MCF 10A (cell line): ENCODE measurements around the gene SH3BP4. TPM values are rescaled to one million over a fixed set of nuclear protein-coding genes. Genes with fewer than 3 reads are reported as not detected.
A peak's percentile ranks its signal among the peaks of the same experiment; 100 is the strongest.

Experiments used
- BruUV-seq: library from RNA; stranded (reverse); fragments of 400-500 nt; replicated peaks from 2 replicates; lab custom pipeline; 2021; lab: Mats Ljungman, UMichigan
- CTCF ChIA-PET: fragments of 300-600 bp; sonication (Branson Sonifier 250); formaldehyde crosslinking; extraction: SDS; loops from one replicate; lab custom pipeline; 2021; ENCODE audit warnings: antibody characterized with exemption, inconsistent platforms; lab: Yijun Ruan, JAX
- POLR2A ChIA-PET: fragments of 300-600, 350-650 bp; sonication (Branson Sonifier 250); formaldehyde crosslinking; extraction: SDS; loops from one replicate; lab custom pipeline; 2020; ENCODE audit warnings: antibody characterized with exemption, inconsistent platforms; lab: Yijun Ruan, JAX
- DNase-seq: peaks from one replicate; pipeline ENCODE4 v3.0.0-alpha.2; 2018; ENCODE audit not compliant: unreplicated experiment
- H3K27ac Mint-ChIP-seq: one replicate; pipeline ENCODE4 v1.8.0; 2022; ENCODE audit warnings: mild to moderate bottlenecking, low read depth, mixed read lengths; ENCODE audit not compliant: unreplicated experiment
- H3K27me3 Mint-ChIP-seq: one replicate; pipeline ENCODE4 v1.8.0; 2022; ENCODE audit warnings: mixed read lengths; ENCODE audit not compliant: insufficient read depth, unreplicated experiment
- H3K36me3 Mint-ChIP-seq: one replicate; pipeline ENCODE4 v1.8.0; 2022; ENCODE audit warnings: mild to moderate bottlenecking, moderate library complexity, mixed read lengths; ENCODE audit not compliant: insufficient read depth, unreplicated experiment
- H3K4me1 Mint-ChIP-seq: one replicate; pipeline ENCODE4 v1.8.0; 2022; ENCODE audit warnings: mixed read lengths; ENCODE audit not compliant: insufficient read depth, unreplicated experiment
- H3K4me3 Mint-ChIP-seq: one replicate; pipeline ENCODE4 v1.8.0; 2022; ENCODE audit warnings: mild to moderate bottlenecking, moderate library complexity, mixed read lengths; ENCODE audit not compliant: unreplicated experiment
- H3K9me3 Mint-ChIP-seq: one replicate; pipeline ENCODE4 v1.8.0; 2022; ENCODE audit warnings: mixed read lengths; ENCODE audit not compliant: unreplicated experiment
- CTCF ChIP-seq: fragments of 200-600 bp; IDR thresholded peaks from one replicate; pipeline ENCODE4 v1.8.0; 2022; ENCODE audit warnings: antibody characterized with exemption, mild to moderate bottlenecking; ENCODE audit not compliant: unreplicated experiment
- intact Hi-C: fragments of 100-400 bp; cut with micrococcal nuclease; formaldehyde crosslinking; loops from 2 replicates; pipeline ENCODE4 v1.14.1; 2022
- total RNA-seq: library from RNA; stranded (reverse); gene quantifications from 2 replicates; pipeline ENCODE4 v1.2.3, GENCODE V29; 2022

The SH3BP4 gene
- total RNA-seq, 1 experiment from 2014 or later: 59.7 TPM

- BruUV-seq: no TSS peak
These were observed 101.8 kb downstream of the SH3BP4 start for GRCh38 chr2:235053651-235054050.

GRCh38 chr2:235054475-235054874 is 102.7 kb downstream of the SH3BP4 start:
- H3K4me1 Mint-ChIP-seq: peaks cover 18% of the 10 kb centered on the region
- intact Hi-C loops: loop anchor here (5.0 kb wide), 1 partner anchor 102 kb away; the partner anchor contains the start of gene SH3BP4
- peaks cover 12% of the 10 kb centered on the region for H3K36me3 Mint-ChIP-seq
- no peaks in the 10 kb centered on the region for H3K9me3 Mint-ChIP-seq
- no peaks in the 10 kb centered on the region for H3K27me3 Mint-ChIP-seq
- no peak overlapping the region for H3K4me3 Mint-ChIP-seq
- H3K27ac Mint-ChIP-seq: no peak overlapping the region
- no TSS peak for BruUV-seq
- POLR2A ChIA-PET: no interaction called here
- no peak for DNase-seq
- CTCF ChIA-PET: no interaction called here
- no peak for TF ChIP-seq CTCF

More at GRCh38 chr2:235053651-235054050, 101.8 kb downstream of the SH3BP4 start:
- no peak overlapping the region for H3K4me3 Mint-ChIP-seq
- ChIA-PET CTCF (interaction anchor here (0.5 to 1.9 kb wide), 2 partner anchors 8 to 506 kb away, joined by 3 to 4 read pairs; no protein-coding TSS in a partner anchor), POLR2A (no interaction called here)
- peaks cover 19% of the 10 kb centered on the region for H3K36me3 Mint-ChIP-seq
- TF ChIP-seq CTCF: no peak
- H3K27ac Mint-ChIP-seq: no peak overlapping the region
- no peaks in the 10 kb centered on the region for H3K27me3 Mint-ChIP-seq
- peaks cover 24% of the 10 kb centered on the region for H3K4me1 Mint-ChIP-seq
- no peaks in the 10 kb centered on the region for H3K9me3 Mint-ChIP-seq
- intact Hi-C loops: loop anchor here (5.0 kb wide), 1 partner anchor 101 kb away; the partner anchor contains the start of gene SH3BP4
- DNase-seq: no peak

- no peak for DNase-seq
- ChIA-PET POLR2A (no interaction called here), CTCF (interaction anchor here (0.6 kb wide), 1 partner anchor 510 kb away, joined by 3 read pairs; no protein-coding TSS in a partner anchor)
- intact Hi-C loops: loop anchor here (5.0 kb wide), 1 partner anchor 103 kb away; the partner anchor contains the start of gene SH3BP4
- no peak overlapping the region for H3K27ac Mint-ChIP-seq
- peaks cover 18% of the 10 kb centered on the region for H3K4me1 Mint-ChIP-seq
- no peak overlapping the region for H3K4me3 Mint-ChIP-seq
- H3K9me3 Mint-ChIP-seq: no peaks in the 10 kb centered on the region
- peaks cover 12% of the 10 kb centered on the region for H3K36me3 Mint-ChIP-seq
- TSS peak; percentile 25 for BruUV-seq
- no peak for TF ChIP-seq CTCF
- H3K27me3 Mint-ChIP-seq: no peaks in the 10 kb centered on the region
These were observed 103.1 kb downstream of the SH3BP4 start for GRCh38 chr2:235054919-235055318.

GRCh38 chr2:235055891-235056516 is 104.2 kb downstream of the SH3BP4 start:
- DNase-seq: peak; percentile 69
- Mint-ChIP-seq H3K27me3 (no peaks in the 10 kb centered on the region), H3K27ac (no peak overlapping the region), H3K9me3 (no peaks in the 10 kb centered on the region), H3K4me1 (peaks cover 13% of the 10 kb centered on the region), H3K4me3 (no peak overlapping the region), H3K36me3 (peaks cover 12% of the 10 kb centered on the region)
- ChIA-PET POLR2A (no interaction called here), CTCF (interaction anchor here (0.6 kb wide), 2 partner anchors 82 to 348 kb away, joined by 4 to 5 read pairs; no protein-coding TSS in a partner anchor)
- intact Hi-C loops: no loop called here
- no TSS peak for BruUV-seq
- TF ChIP-seq CTCF: peak; percentile 39
